AG09309 (cell line): ENCODE measurements around the gene PLGRKT.
"Not testable (repeated sequence)": the region's sequence is repeated elsewhere in the genome, so short reads cannot be mapped to it uniquely, and the experiment has no call there.

Source experiments
- DNase-seq: peaks from one replicate; pipeline ENCODE4 v3.0.0-alpha.2; 2010; ENCODE audit warnings: low read depth
- H3K4me3 ChIP-seq: 2 replicates; pipeline ENCODE4 v1.5.1; 2011; ENCODE audit warnings: mild to moderate bottlenecking, low read depth, low read length, moderate library complexity; ENCODE audit not compliant: control insufficient read depth
- TF ChIP-seq, protein P1 (sequence below): IDR thresholded peaks from 2 replicates; pipeline ENCODE4 v1.5.1; 2011; ENCODE audit warnings: mild to moderate bottlenecking, low read depth, low read length, inconsistent platforms; ENCODE audit not compliant: insufficient read depth, control insufficient read depth; ENCODE audit errors: missing control alignments

The PLGRKT gene

DNA sequence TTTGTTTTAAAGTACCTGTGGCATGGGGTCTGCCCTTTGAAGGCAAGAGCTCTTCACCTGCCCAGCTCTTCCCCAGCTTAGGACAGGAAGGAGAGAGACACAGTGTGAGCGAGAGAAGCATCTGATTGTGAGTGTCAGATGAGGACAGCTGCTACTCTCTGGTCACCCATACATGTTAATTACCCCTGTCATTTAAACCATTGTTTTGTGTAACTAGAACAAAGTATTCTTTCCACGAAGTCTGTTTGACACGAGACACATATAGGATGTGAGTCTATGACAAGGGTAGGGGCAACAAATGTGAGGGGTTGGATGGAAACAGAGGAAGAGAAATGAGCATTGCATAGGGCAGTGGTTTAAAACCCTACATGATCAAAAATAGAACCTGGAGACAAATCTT, 9.6 kb upstream of the PLGRKT start:
- TF ChIP-seq, protein P1, sequence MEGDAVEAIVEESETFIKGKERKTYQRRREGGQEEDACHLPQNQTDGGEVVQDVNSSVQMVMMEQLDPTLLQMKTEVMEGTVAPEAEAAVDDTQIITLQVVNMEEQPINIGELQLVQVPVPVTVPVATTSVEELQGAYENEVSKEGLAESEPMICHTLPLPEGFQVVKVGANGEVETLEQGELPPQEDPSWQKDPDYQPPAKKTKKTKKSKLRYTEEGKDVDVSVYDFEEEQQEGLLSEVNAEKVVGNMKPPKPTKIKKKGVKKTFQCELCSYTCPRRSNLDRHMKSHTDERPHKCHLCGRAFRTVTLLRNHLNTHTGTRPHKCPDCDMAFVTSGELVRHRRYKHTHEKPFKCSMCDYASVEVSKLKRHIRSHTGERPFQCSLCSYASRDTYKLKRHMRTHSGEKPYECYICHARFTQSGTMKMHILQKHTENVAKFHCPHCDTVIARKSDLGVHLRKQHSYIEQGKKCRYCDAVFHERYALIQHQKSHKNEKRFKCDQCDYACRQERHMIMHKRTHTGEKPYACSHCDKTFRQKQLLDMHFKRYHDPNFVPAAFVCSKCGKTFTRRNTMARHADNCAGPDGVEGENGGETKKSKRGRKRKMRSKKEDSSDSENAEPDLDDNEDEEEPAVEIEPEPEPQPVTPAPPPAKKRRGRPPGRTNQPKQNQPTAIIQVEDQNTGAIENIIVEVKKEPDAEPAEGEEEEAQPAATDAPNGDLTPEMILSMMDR = no peak
- H3K4me3 ChIP-seq = no peak overlapping the region

DNA sequence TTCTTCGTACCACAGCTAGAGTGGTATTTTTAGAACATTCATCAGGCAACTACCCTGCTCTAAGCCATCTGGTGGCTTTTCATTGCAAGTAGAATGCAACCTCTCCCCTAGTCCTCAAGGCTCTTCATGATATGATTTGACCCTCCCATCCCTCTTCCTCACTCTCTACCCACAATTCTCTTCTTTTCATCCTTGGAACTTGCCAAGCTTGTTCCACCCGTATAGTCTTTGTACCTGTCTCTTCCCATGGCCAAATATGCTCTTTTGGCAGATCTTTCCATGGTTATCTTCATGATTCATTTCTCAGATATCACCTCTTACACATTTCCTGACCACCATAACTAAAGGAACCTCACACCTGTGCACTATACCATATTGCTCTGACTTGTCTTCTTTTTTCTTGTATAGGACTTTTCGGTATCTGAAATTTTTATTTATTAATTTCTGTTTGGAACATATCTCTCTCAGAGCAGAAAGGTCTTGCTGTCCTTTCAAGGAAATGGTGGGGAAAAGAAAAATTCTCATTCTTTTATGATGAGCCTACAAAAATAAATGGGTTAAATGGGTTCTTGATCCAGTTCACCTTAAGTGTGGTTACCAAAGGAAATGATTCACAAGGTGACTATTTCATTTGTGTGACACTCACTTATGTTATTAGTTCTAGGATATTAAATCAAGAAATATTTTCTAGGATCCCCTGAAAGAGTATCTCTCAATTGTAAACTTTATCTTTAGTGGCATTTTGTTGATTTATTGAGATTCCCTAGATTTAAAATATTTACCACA, 8.9 kb upstream of the PLGRKT start:
- TF ChIP-seq, protein P1 = no peak
- no peak for DNase-seq
- H3K4me3 ChIP-seq = no peak overlapping the region

More for the DNA sequence above, 9.6 kb upstream of the PLGRKT start:
- DNase-seq = no peak

DNA sequence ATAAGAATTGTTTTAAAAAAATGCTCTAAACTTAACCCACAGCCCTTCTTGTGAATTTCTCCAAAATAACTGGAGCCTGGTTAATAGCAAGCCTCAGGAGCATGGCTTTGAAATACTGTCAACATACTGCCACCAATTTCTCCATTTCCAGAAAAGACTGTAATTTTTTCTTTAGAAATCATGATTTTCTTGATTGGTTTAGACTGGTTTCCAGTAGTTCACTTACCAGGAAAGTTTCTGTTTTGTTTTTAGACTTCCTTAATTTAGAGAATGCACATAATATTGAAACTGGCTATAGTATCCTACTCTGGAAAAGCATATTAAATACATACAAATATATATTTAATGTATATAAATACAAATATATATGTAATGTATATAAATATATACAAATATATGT, 8.2 kb upstream of the PLGRKT start:
- no peak for DNase-seq
- H3K4me3 ChIP-seq = no peak overlapping the region
- TF ChIP-seq, protein P1 = no peak

DNA sequence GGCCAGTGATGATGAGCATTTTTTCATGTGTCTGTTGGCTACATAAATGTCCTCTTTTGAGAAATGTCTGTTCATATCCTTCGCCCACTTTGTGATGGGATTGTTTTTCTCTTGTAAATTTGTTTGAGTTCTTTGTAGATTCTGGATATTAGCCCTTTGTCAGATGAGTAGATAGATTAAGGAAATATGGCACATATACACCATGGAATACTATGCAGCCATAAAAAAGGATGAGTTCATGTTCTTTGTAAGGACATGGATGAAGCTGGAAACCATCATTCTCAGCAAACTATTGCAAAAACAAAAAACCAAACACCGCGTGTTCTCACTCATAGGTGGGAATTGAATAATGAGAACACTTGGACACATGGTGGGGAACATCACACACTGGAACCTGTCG, 7.4 kb upstream of the PLGRKT start:
- not testable (repeated sequence) for DNase-seq, H3K4me3 ChIP-seq

DNA sequence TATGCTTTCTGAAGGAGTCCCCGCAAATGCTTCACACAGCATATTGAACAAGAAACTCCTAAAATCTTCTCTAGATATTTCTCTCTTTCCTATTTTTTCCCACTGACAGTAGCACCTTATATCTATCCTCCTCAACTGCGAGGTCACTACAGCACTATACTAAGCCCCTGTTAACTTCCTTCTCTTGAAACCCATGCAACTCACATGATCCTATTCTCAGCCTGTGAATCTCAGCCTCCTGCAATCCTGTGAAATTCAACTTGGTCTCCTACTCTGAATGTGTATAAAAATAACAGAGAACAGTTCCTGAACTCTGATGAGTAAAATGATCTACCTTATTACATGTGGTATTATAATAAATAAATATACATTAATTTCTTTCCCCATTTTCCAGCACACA, 6.1 kb upstream of the PLGRKT start:
- no peak for DNase-seq
- no peak overlapping the region for H3K4me3 ChIP-seq
- TF ChIP-seq, protein P1 = no peak

DNA sequence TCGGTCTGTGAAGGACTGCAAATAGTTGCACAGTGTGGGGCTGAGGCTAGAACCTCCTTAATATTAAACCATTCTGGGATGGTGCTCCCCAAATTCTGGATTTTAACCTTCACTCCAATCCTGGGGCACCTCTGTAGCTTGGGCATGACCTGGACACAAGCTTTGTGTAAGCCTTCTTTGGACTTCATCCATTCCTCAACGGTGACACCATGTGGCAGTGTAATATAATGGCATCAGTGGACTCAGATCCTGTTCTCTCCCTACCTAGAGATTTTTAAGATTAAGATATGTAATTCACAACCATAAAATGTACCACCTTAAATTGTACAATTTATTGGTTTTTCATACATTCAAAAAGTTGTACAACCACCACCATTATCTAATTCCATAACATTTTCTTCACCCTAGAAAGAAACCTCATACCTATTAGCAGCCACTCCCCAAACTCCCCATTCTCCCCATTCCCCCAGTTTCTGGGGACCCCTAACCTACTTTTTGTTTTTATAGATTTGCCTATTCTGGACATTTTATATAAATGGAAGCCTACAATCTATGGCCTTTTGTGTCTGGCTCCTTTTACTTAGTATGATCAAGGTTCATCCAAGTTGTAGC, 4.8 kb upstream of the PLGRKT start:
- TF ChIP-seq, protein P1 = peak; percentile 54
- peak; percentile 27 for DNase-seq
- no peak overlapping the region for H3K4me3 ChIP-seq

DNA sequence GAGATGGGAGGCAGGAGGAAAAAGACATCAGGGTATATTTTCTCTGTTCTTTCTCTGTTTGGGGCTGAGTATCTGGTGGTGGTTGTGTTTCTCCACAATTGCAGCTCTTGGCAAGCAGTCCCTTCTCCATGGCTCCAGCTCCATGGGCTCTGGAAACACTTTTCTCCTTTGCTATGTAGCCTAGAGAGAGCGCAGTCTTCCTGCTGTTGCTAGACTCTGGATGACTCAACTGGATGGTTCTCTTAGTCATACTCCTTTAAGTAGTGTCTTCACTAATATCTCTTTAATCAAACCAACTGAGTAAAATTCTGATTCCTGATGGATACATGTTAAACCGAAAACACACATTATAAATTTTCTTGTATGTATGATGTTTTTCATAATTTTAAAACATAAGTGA, 3.3 kb upstream of the PLGRKT start:
- no peak overlapping the region for H3K4me3 ChIP-seq
- TF ChIP-seq, protein P1 = no peak
- DNase-seq = peak; percentile 18
